HL-60 (cell line): ENCODE measurements around the gene CPED1.

Source experiments
- DNase-seq, 2 experiments: peaks; one replicate each; pipeline ENCODE4 v3.0.0-alpha.2; 2010 to 2020; ENCODE audit warnings: low read depth in 1 of 2, low spot score in 1 of 2
- H3K27ac ChIP-seq: fragments of 250-450 bp; sonication (Bioruptor Pico); replicated peaks from 2 replicates; pipeline ENCODE4 v1.5.1; 2020; ENCODE audit warnings: mild to moderate bottlenecking, moderate library complexity
- H3K27me3 ChIP-seq: fragments of 250-450 bp; sonication (Bioruptor Pico); 2 replicates; pipeline ENCODE4 v1.5.1; 2021; ENCODE audit warnings: mild to moderate bottlenecking, moderate library complexity; ENCODE audit not compliant: insufficient read depth, poor library complexity, severe bottlenecking
- H3K4me3 ChIP-seq: replicated peaks from 2 replicates; pipeline ENCODE4 v1.5.1; 2011; ENCODE audit warnings: mild to moderate bottlenecking, control low read depth, low read length; ENCODE audit not compliant: insufficient read depth
- GABPA ChIP-seq: IDR thresholded peaks from 2 replicates; pipeline ENCODE4 v1.6.1; 2012; ENCODE audit warnings: low read depth
- POLR2AphosphoS5 ChIP-seq: IDR thresholded peaks from 2 replicates; pipeline ENCODE4 v1.6.1; 2012; ENCODE audit warnings: low read depth
- SPI1 ChIP-seq: IDR thresholded peaks from 2 replicates; pipeline ENCODE4 v1.6.1; 2012; ENCODE audit warnings: low read depth, mild to moderate bottlenecking, borderline replicate concordance
- TF ChIP-seq, protein P1 (sequence below): IDR thresholded peaks from one replicate; pipeline ENCODE4 v1.5.1; 2011; ENCODE audit warnings: low read length, control low read depth, inconsistent platforms; ENCODE audit not compliant: insufficient read depth
- TF ChIP-seq, protein P2 (sequence below): IDR thresholded peaks from 2 replicates; pipeline ENCODE4 v1.6.1; 2012; ENCODE audit warnings: low read depth; ENCODE audit not compliant: insufficient replicate concordance

Gene CPED1

DNA sequence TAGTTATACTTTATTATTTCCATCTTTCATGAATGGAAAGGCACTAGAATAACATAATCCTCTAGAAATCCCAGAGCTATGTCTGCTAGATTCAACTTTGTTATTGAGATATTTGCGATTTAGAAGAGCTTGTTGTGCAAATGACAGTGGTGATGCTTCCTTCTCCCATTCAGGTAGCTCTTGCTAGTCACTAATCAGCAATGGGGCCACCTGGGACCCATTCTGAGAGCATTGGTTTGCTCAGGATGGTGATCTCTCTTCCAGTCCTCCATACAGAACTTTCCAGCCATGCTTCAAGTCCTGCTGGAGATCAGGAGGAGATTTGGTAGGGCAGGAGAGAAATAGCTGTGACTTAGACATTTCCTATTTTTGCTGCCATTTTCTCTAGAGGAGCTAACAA lies 274.5 kb downstream of the CPED1 start:
- TF ChIP-seq, protein P1, sequence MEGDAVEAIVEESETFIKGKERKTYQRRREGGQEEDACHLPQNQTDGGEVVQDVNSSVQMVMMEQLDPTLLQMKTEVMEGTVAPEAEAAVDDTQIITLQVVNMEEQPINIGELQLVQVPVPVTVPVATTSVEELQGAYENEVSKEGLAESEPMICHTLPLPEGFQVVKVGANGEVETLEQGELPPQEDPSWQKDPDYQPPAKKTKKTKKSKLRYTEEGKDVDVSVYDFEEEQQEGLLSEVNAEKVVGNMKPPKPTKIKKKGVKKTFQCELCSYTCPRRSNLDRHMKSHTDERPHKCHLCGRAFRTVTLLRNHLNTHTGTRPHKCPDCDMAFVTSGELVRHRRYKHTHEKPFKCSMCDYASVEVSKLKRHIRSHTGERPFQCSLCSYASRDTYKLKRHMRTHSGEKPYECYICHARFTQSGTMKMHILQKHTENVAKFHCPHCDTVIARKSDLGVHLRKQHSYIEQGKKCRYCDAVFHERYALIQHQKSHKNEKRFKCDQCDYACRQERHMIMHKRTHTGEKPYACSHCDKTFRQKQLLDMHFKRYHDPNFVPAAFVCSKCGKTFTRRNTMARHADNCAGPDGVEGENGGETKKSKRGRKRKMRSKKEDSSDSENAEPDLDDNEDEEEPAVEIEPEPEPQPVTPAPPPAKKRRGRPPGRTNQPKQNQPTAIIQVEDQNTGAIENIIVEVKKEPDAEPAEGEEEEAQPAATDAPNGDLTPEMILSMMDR = no peak
- TF ChIP-seq SPI1 (no peak), GABPA (no peak), POLR2AphosphoS5 (no peak)
- TF ChIP-seq, protein P2, sequence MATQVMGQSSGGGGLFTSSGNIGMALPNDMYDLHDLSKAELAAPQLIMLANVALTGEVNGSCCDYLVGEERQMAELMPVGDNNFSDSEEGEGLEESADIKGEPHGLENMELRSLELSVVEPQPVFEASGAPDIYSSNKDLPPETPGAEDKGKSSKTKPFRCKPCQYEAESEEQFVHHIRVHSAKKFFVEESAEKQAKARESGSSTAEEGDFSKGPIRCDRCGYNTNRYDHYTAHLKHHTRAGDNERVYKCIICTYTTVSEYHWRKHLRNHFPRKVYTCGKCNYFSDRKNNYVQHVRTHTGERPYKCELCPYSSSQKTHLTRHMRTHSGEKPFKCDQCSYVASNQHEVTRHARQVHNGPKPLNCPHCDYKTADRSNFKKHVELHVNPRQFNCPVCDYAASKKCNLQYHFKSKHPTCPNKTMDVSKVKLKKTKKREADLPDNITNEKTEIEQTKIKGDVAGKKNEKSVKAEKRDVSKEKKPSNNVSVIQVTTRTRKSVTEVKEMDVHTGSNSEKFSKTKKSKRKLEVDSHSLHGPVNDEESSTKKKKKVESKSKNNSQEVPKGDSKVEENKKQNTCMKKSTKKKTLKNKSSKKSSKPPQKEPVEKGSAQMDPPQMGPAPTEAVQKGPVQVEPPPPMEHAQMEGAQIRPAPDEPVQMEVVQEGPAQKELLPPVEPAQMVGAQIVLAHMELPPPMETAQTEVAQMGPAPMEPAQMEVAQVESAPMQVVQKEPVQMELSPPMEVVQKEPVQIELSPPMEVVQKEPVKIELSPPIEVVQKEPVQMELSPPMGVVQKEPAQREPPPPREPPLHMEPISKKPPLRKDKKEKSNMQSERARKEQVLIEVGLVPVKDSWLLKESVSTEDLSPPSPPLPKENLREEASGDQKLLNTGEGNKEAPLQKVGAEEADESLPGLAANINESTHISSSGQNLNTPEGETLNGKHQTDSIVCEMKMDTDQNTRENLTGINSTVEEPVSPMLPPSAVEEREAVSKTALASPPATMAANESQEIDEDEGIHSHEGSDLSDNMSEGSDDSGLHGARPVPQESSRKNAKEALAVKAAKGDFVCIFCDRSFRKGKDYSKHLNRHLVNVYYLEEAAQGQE = no peak
- H3K4me3 ChIP-seq = no peak overlapping the region
- DNase-seq = no peak
- H3K27me3 ChIP-seq = no peaks in the 10 kb centered on the region
- H3K27ac ChIP-seq = no peak overlapping the region

GRCh38 chr7:121266307-121266894 lies 277.9 kb downstream of the CPED1 start:
- TF ChIP-seq GABPA (no peak), POLR2AphosphoS5 (no peak), SPI1 (no peak)
- TF ChIP-seq, protein P2 = no peak
- TF ChIP-seq, protein P1 = no peak
- Histone ChIP-seq H3K27ac (no peak overlapping the region), H3K4me3 (no peak overlapping the region), H3K27me3 (no peaks in the 10 kb centered on the region)
- DNase-seq = no peak

- Histone ChIP-seq H3K4me3 (no peak overlapping the region), H3K27ac (no peak overlapping the region), H3K27me3 (no peaks in the 10 kb centered on the region)
- TF ChIP-seq GABPA (no peak), SPI1 (no peak), POLR2AphosphoS5 (no peak)
- TF ChIP-seq, protein P2 = no peak
- TF ChIP-seq, protein P1 = no peak
- no peak for DNase-seq
These were observed 279.1 kb downstream of the CPED1 start for GRCh38 chr7:121267612-121268011.
